HG03139 (cell line): ENCODE results near the gene TBC1D22A.

Source experiments
- ATAC-seq: cut with Tn5 transposase; IDR thresholded peaks from one replicate; pipeline ENCODE4 v1.9.1; 2021; ENCODE audit not compliant: unreplicated experiment

TBC1D22A gene

GRCh38 chr22:46902998-46903916 lies 140.8 kb downstream of the TBC1D22A start:
- no peak for ATAC-seq

GRCh38 chr22:46905415-46905814 lies 143.0 kb downstream of the TBC1D22A start:
- ATAC-seq, result no peak

GRCh38 chr22:46905834-46906233 lies 143.4 kb downstream of the TBC1D22A start:
- ATAC-seq, result no peak

GRCh38 chr22:46906326-46907045 lies 144.0 kb downstream of the TBC1D22A start:
- no peak for ATAC-seq

GRCh38 chr22:46907241-46908215 lies 145.1 kb downstream of the TBC1D22A start:
- ATAC-seq, result no peak

- ATAC-seq, result no peak
Measured at GRCh38 chr22:46908641-46909107, 146.2 kb downstream of the TBC1D22A start.

- no peak for ATAC-seq
Measured at GRCh38 chr22:46909237-46910030, 147.0 kb downstream of the TBC1D22A start.

- ATAC-seq, result no peak
Measured at GRCh38 chr22:46910624-46911023, 148.2 kb downstream of the TBC1D22A start.

- no peak for ATAC-seq
Measured at GRCh38 chr22:46911346-46911745, 148.9 kb downstream of the TBC1D22A start.

GRCh38 chr22:46913351-46913750 lies 150.9 kb downstream of the TBC1D22A start:
- ATAC-seq, result no peak

GRCh38 chr22:46914481-46914880 lies 152.0 kb downstream of the TBC1D22A start:
- no peak for ATAC-seq

- ATAC-seq, result no peak
Measured at GRCh38 chr22:46914916-46915894, 152.8 kb downstream of the TBC1D22A start.

GRCh38 chr22:46915950-46916730 lies 153.7 kb downstream of the TBC1D22A start:
- ATAC-seq, result no peak

- no peak for ATAC-seq
Measured at GRCh38 chr22:46916886-46917770, 154.7 kb downstream of the TBC1D22A start.

- ATAC-seq, result no peak
Measured at GRCh38 chr22:46917771-46918101, 155.3 kb downstream of the TBC1D22A start.

GRCh38 chr22:46918197-46918596 lies 155.7 kb downstream of the TBC1D22A start:
- ATAC-seq, result no peak

GRCh38 chr22:46922037-46922436 lies 159.6 kb downstream of the TBC1D22A start:
- ATAC-seq, result no peak
